K562 (cell line): ENCODE results near the gene PPM1D.
"Not testable (repeated sequence)": the region's sequence is repeated elsewhere in the genome, so short reads cannot be mapped to it uniquely, and the experiment has no call there.

ENCODE experiments used
- CC2D1A ChIP-seq: fragments of 450-650 bp; IDR thresholded peaks from 2 replicates; pipeline ENCODE4 v1.6.1; 2017; ENCODE audit warnings: mild to moderate bottlenecking
- EP300 ChIP-seq: IDR thresholded peaks from 2 replicates; pipeline ENCODE4 v1.6.1; 2012; ENCODE audit warnings: low read length, improper control_type of control experiment
- EZH2 ChIP-seq: IDR thresholded peaks from 2 replicates; pipeline ENCODE4 v1.6.1; 2012; ENCODE audit warnings: low read depth, mild to moderate bottlenecking, inconsistent platforms, low read length, borderline replicate concordance
- HDGF ChIP-seq: fragments of 450-650 bp; IDR thresholded peaks from 2 replicates; pipeline ENCODE4 v1.6.1; 2016
- JUN ChIP-seq, 2 experiments: sonication (generic) in 1 of 2; formaldehyde crosslinking in 1 of 2; IDR thresholded peaks; 2 replicates each; pipeline versions ENCODE4 v1.6.1 to v1.8.0; 2012 to 2022; ENCODE audit warnings: borderline replicate concordance in 2 of 2, mild to moderate bottlenecking in 2 of 2, improper control_type of control experiment in 1 of 2, low read depth in 1 of 2, low read length in 1 of 2, missing genetic modification reagents in 1 of 2
- MXI1 ChIP-seq: IDR thresholded peaks from 2 replicates; pipeline ENCODE4 v1.6.1; 2011; ENCODE audit warnings: low read depth, mild to moderate bottlenecking, improper control_type of control experiment, low read length
- STAT5B ChIP-seq: fragments of 250-450 bp; sonication (Bioruptor Pico); IDR thresholded peaks from 2 replicates; pipeline ENCODE4 v1.8.0; 2021; ENCODE audit warnings: mild to moderate bottlenecking, inconsistent platforms
- TF ChIP-seq, protein P1 (sequence below): fragments of 250-450 bp; sonication (Bioruptor Pico); IDR thresholded peaks from 2 replicates; pipeline ENCODE4 v1.5.0; 2021; ENCODE audit warnings: mild to moderate bottlenecking, moderate library complexity
- TF ChIP-seq, protein P2 (sequence below): fragments of 150-350 bp; IDR thresholded peaks from 2 replicates; pipeline ENCODE4 v1.6.1; 2014; ENCODE audit warnings: low read depth, mild to moderate bottlenecking, low read length, borderline replicate concordance
- TF ChIP-seq, protein P3 (sequence below): fragments of 450-650 bp; IDR thresholded peaks from 2 replicates; pipeline ENCODE4 v1.6.1; 2016; ENCODE audit warnings: low read depth
- TF ChIP-seq, protein P4 (sequence below): sonication (generic); formaldehyde crosslinking; IDR thresholded peaks from 2 replicates; pipeline ENCODE4 v1.8.1; 2023; ENCODE audit warnings: missing genetic modification reagents, mild to moderate bottlenecking, borderline replicate concordance

DNA sequence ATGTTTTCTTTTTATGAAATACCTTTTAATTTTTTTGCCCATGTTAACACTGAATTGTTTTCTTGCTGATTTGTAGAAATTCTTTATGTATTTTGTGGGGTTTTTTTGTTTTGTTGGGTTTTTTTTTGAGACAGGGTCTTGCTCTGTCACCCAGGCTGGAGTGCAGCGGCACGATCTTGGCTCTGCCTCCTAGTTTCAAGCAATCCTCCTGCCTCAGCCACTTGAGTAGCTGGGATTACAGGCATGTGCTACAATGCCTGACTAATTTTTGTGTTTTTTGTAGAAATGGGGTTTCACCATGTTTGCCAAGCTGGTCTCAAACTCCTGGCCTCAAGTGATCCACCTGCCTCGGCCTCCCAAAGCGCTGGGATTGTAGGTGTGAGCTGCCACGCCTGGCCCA lies 11.3 kb downstream of the PPM1D start:
- not testable (repeated sequence) for TF ChIP-seq HDGF; STAT5B (CRISPR knock-in tag); CC2D1A; EZH2; JUN (IDR thresholded peaks at IDR 0.05; ENCODE audit: borderline replicate concordance, low read depth, low read length); JUN (CRISPR knock-in tag; IDR thresholded peaks at IDR 0.05; ENCODE audit: borderline replicate concordance); MXI1; EP300
- TF ChIP-seq, protein P1, sequence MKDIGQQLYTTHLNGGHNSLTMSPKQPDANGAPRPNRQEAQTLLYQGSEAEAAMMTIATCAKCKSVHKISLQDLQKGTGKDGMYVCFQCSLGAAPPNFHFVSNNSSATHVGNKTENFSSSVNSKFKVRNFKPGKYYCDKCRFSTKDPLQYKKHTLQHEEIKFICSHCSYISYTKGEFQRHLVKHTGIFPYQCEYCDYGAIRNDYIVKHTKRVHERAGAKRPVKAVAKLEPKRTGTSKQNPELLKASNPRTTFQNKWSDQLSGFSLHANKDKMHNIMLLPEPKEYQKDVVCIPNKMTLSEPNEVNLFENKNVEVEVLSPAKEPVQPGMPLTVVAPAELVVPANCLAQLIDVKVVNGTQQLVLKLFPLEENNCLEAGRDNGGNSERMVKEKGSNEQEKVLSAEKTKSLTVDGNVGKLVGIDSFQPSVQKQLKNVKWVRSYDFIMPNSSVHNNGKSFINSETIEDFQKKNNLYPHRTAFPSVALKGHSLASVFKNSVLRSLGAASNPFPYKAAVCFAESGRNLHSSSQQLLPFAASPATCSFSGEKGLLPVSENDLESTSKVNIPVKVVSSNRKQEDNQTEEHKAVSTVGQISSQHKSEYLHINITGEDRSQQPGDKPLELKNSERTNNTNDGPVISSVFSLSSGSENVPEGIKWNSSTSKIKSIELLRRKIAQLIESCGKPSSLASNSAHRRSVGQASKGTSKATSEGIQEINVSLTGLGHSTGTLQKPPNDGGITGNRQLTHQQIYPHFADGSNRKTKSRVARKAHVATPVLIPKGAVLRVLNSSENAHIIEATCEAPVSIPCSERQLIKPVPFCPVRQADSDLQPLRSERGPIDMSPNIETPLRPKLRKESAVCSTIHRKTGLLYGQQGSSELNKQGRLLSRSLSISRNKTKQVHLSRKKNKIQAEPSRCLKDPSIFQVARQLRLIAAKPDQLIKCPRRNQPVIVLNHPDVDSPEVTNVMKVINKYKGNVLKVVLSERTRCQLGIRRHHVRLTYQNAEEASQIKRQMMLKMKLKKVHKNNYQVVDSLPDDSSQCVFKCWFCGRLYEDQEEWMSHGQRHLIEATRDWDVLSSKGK (CRISPR knock-in tag): not testable (repeated sequence)
- TF ChIP-seq, protein P2, sequence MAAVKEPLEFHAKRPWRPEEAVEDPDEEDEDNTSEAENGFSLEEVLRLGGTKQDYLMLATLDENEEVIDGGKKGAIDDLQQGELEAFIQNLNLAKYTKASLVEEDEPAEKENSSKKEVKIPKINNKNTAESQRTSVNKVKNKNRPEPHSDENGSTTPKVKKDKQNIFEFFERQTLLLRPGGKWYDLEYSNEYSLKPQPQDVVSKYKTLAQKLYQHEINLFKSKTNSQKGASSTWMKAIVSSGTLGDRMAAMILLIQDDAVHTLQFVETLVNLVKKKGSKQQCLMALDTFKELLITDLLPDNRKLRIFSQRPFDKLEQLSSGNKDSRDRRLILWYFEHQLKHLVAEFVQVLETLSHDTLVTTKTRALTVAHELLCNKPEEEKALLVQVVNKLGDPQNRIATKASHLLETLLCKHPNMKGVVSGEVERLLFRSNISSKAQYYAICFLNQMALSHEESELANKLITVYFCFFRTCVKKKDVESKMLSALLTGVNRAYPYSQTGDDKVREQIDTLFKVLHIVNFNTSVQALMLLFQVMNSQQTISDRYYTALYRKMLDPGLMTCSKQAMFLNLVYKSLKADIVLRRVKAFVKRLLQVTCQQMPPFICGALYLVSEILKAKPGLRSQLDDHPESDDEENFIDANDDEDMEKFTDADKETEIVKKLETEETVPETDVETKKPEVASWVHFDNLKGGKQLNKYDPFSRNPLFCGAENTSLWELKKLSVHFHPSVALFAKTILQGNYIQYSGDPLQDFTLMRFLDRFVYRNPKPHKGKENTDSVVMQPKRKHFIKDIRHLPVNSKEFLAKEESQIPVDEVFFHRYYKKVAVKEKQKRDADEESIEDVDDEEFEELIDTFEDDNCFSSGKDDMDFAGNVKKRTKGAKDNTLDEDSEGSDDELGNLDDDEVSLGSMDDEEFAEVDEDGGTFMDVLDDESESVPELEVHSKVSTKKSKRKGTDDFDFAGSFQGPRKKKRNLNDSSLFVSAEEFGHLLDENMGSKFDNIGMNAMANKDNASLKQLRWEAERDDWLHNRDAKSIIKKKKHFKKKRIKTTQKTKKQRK: not testable (repeated sequence)
- TF ChIP-seq, protein P3, sequence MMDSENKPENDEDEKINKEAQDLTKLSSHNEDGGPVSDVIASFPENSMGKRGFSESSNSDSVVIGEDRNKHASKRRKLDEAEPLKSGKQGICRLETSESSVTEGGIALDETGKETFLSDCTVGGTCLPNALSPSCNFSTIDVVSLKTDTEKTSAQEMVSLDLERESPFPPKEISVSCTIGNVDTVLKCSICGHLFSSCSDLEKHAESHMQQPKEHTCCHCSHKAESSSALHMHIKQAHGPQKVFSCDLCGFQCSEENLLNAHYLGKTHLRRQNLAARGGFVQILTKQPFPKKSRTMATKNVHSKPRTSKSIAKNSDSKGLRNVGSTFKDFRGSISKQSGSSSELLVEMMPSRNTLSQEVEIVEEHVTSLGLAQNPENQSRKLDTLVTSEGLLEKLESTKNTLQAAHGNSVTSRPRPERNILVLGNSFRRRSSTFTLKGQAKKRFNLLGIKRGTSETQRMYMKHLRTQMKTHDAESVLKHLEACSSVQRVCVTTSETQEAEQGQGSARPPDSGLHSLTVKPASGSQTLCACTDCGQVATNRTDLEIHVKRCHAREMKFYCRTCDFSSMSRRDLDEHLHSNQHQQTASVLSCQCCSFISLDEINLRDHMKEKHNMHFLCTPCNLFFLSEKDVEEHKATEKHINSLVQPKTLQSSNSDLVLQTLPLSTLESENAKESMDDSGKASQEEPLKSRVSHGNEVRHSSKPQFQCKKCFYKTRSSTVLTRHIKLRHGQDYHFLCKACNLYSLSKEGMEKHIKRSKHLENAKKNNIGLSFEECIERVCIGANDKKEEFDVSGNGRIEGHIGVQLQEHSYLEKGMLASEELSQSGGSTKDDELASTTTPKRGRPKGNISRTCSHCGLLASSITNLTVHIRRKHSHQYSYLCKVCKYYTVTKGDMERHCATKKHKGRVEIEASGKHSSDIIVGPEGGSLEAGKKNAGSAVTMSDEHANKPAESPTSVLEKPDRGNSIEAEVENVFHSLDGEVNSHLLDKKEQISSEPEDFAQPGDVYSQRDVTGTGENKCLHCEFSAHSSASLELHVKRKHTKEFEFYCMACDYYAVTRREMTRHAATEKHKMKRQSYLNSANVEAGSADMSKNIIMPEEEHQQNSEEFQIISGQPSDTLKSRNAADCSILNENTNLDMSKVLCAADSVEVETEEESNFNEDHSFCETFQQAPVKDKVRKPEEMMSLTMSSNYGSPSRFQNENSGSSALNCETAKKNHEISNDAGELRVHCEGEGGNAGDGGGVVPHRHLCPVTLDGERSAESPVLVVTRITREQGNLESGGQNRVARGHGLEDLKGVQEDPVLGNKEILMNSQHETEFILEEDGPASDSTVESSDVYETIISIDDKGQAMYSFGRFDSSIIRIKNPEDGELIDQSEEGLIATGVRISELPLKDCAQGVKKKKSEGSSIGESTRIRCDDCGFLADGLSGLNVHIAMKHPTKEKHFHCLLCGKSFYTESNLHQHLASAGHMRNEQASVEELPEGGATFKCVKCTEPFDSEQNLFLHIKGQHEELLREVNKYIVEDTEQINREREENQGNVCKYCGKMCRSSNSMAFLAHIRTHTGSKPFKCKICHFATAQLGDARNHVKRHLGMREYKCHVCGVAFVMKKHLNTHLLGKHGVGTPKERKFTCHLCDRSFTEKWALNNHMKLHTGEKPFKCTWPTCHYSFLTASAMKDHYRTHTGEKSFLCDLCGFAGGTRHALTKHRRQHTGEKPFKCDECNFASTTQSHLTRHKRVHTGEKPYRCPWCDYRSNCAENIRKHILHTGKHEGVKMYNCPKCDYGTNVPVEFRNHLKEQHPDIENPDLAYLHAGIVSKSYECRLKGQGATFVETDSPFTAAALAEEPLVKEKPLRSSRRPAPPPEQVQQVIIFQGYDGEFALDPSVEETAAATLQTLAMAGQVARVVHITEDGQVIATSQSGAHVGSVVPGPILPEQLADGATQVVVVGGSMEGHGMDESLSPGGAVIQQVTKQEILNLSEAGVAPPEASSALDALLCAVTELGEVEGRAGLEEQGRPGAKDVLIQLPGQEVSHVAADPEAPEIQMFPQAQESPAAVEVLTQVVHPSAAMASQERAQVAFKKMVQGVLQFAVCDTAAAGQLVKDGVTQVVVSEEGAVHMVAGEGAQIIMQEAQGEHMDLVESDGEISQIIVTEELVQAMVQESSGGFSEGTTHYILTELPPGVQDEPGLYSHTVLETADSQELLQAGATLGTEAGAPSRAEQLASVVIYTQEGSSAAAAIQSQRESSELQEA: not testable (repeated sequence)
- TF ChIP-seq, protein P4, sequence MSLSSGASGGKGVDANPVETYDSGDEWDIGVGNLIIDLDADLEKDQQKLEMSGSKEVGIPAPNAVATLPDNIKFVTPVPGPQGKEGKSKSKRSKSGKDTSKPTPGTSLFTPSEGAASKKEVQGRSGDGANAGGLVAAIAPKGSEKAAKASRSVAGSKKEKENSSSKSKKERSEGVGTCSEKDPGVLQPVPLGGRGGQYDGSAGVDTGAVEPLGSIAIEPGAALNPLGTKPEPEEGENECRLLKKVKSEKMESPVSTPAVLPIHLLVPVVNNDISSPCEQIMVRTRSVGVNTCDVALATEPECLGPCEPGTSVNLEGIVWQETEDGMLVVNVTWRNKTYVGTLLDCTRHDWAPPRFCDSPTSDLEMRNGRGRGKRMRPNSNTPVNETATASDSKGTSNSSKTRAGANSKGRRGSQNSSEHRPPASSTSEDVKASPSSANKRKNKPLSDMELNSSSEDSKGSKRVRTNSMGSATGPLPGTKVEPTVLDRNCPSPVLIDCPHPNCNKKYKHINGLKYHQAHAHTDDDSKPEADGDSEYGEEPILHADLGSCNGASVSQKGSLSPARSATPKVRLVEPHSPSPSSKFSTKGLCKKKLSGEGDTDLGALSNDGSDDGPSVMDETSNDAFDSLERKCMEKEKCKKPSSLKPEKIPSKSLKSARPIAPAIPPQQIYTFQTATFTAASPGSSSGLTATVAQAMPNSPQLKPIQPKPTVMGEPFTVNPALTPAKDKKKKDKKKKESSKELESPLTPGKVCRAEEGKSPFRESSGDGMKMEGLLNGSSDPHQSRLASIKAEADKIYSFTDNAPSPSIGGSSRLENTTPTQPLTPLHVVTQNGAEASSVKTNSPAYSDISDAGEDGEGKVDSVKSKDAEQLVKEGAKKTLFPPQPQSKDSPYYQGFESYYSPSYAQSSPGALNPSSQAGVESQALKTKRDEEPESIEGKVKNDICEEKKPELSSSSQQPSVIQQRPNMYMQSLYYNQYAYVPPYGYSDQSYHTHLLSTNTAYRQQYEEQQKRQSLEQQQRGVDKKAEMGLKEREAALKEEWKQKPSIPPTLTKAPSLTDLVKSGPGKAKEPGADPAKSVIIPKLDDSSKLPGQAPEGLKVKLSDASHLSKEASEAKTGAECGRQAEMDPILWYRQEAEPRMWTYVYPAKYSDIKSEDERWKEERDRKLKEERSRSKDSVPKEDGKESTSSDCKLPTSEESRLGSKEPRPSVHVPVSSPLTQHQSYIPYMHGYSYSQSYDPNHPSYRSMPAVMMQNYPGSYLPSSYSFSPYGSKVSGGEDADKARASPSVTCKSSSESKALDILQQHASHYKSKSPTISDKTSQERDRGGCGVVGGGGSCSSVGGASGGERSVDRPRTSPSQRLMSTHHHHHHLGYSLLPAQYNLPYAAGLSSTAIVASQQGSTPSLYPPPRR (CRISPR knock-in tag): not testable (repeated sequence)
